ENCODE measurements around the gene MED13L.

DNA sequence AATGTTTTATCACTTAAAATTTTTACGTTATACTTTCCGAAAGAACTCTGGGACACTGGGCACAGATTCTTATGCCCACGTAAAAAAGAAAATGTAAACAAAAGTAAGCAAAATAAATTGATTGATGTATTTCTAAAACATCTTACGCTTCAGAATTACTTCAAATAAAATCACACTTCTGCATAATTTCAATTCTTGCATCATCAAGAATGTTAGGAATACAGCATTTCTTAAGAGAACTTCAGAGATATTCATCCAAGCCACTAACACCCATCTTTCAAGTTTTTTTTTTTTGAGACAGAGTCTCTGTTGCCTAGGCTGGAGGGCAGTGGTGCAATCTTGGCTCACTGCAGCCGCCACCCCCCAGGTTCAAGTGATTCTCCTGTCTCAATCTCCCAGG lies 180.6 kb downstream of the MED13L start:
- TF ChIP-seq, protein P1, sequence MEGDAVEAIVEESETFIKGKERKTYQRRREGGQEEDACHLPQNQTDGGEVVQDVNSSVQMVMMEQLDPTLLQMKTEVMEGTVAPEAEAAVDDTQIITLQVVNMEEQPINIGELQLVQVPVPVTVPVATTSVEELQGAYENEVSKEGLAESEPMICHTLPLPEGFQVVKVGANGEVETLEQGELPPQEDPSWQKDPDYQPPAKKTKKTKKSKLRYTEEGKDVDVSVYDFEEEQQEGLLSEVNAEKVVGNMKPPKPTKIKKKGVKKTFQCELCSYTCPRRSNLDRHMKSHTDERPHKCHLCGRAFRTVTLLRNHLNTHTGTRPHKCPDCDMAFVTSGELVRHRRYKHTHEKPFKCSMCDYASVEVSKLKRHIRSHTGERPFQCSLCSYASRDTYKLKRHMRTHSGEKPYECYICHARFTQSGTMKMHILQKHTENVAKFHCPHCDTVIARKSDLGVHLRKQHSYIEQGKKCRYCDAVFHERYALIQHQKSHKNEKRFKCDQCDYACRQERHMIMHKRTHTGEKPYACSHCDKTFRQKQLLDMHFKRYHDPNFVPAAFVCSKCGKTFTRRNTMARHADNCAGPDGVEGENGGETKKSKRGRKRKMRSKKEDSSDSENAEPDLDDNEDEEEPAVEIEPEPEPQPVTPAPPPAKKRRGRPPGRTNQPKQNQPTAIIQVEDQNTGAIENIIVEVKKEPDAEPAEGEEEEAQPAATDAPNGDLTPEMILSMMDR (IDR thresholded peaks at IDR 0.05), result no peak
- TF ChIP-seq POLR2A (IDR thresholded peaks at IDR 0.05), result no peak
